ENCODE measurements around the gene ABI3BP. TPM values are rescaled to one million over a fixed set of nuclear protein-coding genes. Genes with fewer than 3 reads are reported as not detected.
A peak's percentile ranks its signal among the peaks of the same experiment; 100 is the strongest.

The ABI3BP gene
- total and polyA plus RNA-seq, 2 experiments from 2014 or later: 0.42 to 0.57 TPM

DNA sequence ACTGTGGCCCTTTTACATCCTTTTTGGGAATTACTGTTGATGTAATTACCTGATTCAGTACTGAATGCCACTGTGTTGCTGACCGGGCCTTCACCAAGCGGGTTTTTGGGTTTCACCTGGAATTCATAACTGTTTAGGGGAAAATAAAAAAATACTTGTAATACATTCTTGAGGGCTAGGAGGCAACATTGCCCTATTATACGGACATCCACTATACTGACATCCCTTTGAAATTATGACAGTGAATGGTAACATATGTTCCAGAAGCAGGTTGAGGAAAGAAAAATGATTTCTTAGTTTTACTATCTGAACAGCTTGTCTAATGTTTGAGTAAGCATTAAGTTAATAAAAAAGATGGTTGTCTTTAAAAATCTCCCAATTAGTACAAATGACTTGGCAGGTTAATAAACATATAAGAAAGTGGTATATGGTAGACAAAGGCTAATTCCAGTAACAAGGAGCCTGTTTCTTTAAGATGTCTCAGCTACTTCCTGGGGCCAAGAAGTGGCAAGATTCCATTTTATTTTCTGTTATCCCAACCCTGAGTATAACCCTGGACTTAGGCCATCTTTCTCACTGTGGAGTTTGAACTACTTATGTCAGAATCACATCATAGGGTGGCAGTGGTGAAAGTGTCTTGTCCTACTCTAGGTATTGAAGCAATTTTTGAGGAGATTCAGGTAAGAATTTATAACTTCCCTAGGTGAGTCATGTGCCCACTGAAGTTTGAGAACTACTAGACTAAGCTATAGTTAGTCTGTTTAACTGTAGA, 238.5 kb downstream of the ABI3BP start (continued):
- TF ChIP-seq, protein P1, sequence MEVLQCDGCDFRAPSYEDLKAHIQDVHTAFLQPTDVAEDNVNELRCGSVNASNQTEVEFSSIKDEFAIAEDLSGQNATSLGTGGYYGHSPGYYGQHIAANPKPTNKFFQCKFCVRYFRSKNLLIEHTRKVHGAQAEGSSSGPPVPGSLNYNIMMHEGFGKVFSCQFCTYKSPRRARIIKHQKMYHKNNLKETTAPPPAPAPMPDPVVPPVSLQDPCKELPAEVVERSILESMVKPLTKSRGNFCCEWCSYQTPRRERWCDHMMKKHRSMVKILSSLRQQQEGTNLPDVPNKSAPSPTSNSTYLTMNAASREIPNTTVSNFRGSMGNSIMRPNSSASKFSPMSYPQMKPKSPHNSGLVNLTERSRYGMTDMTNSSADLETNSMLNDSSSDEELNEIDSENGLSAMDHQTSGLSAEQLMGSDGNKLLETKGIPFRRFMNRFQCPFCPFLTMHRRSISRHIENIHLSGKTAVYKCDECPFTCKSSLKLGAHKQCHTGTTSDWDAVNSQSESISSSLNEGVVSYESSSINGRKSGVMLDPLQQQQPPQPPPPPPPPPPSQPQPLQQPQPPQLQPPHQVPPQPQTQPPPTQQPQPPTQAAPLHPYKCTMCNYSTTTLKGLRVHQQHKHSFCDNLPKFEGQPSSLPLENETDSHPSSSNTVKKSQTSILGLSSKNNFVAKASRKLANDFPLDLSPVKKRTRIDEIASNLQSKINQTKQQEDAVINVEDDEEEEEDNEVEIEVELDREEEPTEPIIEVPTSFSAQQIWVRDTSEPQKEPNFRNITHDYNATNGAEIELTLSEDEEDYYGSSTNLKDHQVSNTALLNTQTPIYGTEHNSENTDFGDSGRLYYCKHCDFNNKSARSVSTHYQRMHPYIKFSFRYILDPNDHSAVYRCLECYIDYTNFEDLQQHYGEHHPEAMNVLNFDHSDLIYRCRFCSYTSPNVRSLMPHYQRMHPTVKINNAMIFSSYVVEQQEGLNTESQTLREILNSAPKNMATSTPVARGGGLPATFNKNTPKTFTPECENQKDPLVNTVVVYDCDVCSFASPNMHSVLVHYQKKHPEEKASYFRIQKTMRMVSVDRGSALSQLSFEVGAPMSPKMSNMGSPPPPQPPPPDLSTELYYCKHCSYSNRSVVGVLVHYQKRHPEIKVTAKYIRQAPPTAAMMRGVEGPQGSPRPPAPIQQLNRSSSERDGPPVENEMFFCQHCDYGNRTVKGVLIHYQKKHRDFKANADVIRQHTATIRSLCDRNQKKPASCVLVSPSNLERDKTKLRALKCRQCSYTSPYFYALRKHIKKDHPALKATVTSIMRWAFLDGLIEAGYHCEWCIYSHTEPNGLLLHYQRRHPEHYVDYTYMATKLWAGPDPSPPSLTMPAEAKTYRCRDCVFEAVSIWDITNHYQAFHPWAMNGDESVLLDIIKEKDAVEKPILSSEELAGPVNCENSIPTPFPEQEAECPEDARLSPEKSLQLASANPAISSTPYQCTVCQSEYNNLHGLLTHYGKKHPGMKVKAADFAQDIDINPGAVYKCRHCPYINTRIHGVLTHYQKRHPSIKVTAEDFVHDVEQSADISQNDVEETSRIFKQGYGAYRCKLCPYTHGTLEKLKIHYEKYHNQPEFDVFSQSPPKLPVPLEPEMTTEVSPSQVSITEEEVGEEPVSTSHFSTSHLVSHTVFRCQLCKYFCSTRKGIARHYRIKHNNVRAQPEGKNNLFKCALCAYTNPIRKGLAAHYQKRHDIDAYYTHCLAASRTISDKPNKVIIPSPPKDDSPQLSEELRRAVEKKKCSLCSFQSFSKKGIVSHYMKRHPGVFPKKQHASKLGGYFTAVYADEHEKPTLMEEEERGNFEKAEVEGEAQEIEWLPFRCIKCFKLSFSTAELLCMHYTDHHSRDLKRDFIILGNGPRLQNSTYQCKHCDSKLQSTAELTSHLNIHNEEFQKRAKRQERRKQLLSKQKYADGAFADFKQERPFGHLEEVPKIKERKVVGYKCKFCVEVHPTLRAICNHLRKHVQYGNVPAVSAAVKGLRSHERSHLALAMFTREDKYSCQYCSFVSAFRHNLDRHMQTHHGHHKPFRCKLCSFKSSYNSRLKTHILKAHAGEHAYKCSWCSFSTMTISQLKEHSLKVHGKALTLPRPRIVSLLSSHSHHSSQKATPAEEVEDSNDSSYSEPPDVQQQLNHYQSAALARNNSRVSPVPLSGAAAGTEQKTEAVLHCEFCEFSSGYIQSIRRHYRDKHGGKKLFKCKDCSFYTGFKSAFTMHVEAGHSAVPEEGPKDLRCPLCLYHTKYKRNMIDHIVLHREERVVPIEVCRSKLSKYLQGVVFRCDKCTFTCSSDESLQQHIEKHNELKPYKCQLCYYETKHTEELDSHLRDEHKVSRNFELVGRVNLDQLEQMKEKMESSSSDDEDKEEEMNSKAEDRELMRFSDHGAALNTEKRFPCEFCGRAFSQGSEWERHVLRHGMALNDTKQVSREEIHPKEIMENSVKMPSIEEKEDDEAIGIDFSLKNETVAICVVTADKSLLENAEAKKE (CRISPR knock-in tag; IDR thresholded peaks at IDR 0.05): no peak
- TF ChIP-seq ZNF331 (CRISPR knock-in tag; IDR thresholded peaks at IDR 0.05; ENCODE audit: low read depth): no peak
- no peak for TF ChIP-seq NANOG (IDR thresholded peaks at IDR 0.05; ENCODE audit: borderline replicate concordance)
- TF ChIP-seq JUNB (IDR thresholded peaks at IDR 0.05; ENCODE audit: unreplicated experiment): no peak

- Mint-ChIP-seq H3K36me3 (ENCODE audit: low read depth) (peaks cover 21% of the 10 kb centered on the region; the same call in 2 of the 3 replicates), H3K4me1 (peaks cover 45% of the 10 kb centered on the region), H3K27me3 (ENCODE audit: insufficient read depth, low read depth, poor library complexity) (no peaks in the 10 kb centered on the region), H3K27ac (peak overlapping the region; percentile 94), H3K4me3 (peak overlapping the region; percentile 39), H3K9me3 (no peaks in the 10 kb centered on the region)
- Histone ChIP-seq H2AFZ (no peak overlapping the region), H4K20me1 (replicated peaks; ENCODE audit: insufficient read depth) (no peaks in the 10 kb centered on the region), H3K79me2 (replicated peaks; ENCODE audit: insufficient read depth) (no peaks in the 10 kb centered on the region), H3K4me2 (peak overlapping the region; percentile 71), H3F3A (replicated peaks; ENCODE audit: low read depth) (no peaks in the 10 kb centered on the region), H3K27me3 (ENCODE audit: insufficient read depth) (no peaks in the 10 kb centered on the region), H3K4me1 (ENCODE audit: insufficient read depth) (peaks cover 20% of the 10 kb centered on the region), H3K36me3 (ENCODE audit: insufficient read depth) (peaks cover 9% of the 10 kb centered on the region; the same call in 1 of the 2 replicates), H3K9me2 (ENCODE audit: insufficient read depth) (no peaks in the 10 kb centered on the region), H3K27ac (ENCODE audit: low read depth) (peak overlapping the region; percentile 72), H3K4me3 (peak overlapping the region; percentile 27)
- ATAC-seq (peak; percentile 48), DNase-seq (ENCODE audit: low spot score) (peak; percentile 23)
- TF ChIP-seq ZNF331 (CRISPR knock-in tag; IDR thresholded peaks at IDR 0.05; ENCODE audit: low read depth) (no peak), NANOG (IDR thresholded peaks at IDR 0.05; ENCODE audit: borderline replicate concordance) (peak; percentile 61; the same call in 1 of the 2 replicates)
Observed at GRCh38 chr3:100753846-100754245, 239.4 kb downstream of the ABI3BP start.

Data from GM23338 (cell line).